GM18867 (cell line): ENCODE results near the gene MBOAT2.
A peak's percentile ranks its signal among the peaks of the same experiment; 100 is the strongest.

Experiments used
- ATAC-seq: cut with Tn5 transposase; IDR thresholded peaks from one replicate; pipeline ENCODE4 v1.9.1; 2021; ENCODE audit warnings: mild to moderate bottlenecking, moderate library complexity; ENCODE audit not compliant: unreplicated experiment

MBOAT2 gene

DNA sequence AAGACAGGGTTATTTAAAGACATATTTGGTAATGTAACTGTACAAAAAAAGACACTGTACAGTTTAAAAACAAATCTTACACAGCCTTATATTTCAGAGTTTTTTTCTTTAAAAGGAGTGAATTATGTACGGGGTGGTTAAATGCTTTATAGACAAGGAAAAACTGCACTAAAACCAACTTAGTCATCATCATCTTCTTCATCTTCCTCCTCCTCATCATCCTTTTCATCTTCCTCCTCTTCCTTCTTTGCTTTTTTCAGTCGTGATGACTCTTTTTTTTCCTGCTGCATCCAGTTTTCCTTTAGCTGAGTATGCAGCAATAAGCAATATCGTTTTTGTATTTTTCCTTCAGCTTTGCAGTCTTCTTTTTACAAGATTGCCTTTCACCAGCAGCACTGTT lies 14.6 kb upstream of the MBOAT2 start:
- no peak for ATAC-seq

DNA sequence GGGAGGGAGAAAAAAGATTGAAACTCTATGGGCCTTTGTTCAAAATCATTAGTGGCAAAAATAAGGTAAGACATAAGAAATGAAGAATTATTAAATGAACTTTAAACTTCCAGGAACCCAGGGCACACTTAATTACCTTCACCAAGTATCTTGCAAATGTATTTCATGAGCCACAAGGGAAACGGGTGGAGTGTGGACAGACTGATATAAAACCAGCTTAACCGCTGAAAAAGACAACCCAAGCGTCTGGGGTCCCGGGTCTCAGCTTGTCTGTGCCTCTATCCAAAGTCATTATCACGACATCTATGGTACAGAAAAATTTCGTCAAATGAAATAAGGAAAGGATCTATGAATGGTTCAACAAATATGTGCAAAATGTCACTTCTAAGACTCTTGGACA lies 13.9 kb upstream of the MBOAT2 start:
- ATAC-seq = no peak

DNA sequence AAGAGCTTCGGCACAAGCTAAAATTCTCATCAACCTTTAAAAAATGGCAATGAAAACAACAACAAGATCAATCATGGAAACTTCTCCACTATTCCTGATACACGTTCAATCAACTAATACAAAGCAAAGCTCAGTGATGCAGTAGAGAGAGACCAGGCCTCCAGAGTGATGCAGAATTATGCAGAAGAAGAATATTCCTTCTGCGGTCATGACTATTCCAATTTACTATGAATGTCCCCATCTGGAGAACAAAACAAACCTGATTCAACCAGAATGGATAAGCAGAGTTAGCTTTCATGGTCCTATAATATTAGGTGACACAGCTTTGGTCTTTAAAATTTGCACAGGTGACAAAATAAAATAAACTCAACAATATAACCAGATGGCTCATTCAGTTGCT lies 12.5 kb upstream of the MBOAT2 start:
- no peak for ATAC-seq

DNA sequence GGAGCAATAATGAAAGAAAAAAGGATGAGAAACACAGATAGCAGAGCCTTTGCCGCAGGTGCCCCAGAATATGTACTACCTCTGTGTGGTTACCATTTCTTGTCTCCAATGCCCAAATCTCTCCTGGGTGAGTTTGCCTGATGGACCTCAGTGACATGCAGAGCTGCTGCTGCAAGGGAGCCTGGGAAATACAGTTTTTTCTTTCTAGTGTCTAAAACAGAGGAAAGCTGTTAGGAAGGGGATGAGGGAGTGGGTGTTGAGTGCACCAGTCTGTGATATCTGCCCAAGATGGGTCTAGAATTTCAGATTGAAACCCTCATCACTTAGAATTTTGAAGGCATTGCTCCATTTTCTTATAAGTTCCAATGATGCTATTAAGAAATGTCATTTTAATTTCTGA lies 9.9 kb upstream of the MBOAT2 start:
- ATAC-seq = no peak

DNA sequence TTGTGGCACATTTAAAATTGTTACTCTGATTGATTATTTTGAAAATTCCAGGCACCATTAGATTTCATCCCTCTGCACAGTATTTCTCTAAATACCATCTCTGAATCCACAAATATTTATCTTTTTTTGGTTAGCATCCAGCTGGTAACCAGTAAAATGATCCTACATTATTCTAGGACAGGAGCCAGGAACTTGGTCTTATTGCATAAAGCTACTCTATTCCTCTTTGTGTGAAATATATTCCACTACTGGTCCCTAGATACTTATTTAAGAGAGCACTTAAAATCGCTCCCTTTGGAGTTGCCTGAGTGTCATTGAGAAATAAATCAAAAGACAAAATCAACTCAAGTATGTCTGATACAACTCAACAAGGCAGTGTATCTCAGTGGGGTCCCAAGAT lies 7.4 kb upstream of the MBOAT2 start:
- ATAC-seq = no peak

DNA sequence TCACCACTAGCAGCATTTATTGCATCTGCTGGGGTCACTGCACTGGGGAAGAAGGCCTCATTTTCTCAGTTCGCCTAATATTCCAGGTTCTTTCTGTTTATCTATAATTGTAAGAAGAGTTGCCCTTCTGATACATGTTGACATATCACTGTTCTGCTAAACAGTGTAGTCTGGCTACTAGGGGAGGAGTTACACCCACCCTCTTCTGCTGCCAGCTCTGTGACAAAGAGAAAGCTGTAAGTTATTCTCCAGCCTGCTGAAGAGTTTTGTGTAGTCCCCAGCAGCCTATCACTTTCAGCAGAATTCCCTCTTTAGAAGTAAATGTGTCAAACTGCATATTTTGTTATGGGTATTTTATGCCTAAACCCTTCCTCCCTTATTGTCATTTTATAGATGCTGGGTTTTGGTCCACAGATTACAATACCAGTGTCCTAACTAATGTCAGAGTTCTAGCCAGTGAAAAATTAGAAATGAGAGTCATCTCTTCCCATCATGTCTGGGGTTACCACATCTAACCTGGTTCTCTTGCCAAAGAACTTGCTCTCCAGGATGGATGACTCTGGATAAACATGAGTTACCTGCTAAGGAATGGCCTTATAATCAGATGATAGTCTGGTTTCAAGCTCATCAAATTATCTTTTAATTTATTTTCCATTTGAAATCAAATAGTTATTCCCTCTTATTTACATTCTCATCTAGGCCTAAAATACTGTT lies 5.6 kb upstream of the MBOAT2 start:
- no peak for ATAC-seq

DNA sequence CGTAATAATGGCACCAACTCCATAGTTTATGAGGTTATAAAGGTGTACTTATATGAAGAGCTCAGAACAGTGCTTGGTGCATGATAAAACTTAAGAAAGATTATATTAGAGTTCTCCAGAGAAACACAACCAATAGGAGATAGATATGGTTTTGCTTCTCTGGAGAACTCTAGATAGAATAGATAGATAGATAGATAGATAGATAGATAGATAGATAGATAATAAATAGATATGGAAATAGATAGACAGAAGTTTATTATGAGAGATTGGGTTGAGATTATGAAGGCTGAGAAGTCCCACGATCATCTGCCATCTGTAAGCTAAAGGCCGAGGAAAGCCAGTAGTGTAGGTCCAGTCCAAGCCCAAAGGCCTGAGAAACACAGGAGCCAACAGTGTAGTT lies 2.9 kb upstream of the MBOAT2 start:
- ATAC-seq = no peak

DNA sequence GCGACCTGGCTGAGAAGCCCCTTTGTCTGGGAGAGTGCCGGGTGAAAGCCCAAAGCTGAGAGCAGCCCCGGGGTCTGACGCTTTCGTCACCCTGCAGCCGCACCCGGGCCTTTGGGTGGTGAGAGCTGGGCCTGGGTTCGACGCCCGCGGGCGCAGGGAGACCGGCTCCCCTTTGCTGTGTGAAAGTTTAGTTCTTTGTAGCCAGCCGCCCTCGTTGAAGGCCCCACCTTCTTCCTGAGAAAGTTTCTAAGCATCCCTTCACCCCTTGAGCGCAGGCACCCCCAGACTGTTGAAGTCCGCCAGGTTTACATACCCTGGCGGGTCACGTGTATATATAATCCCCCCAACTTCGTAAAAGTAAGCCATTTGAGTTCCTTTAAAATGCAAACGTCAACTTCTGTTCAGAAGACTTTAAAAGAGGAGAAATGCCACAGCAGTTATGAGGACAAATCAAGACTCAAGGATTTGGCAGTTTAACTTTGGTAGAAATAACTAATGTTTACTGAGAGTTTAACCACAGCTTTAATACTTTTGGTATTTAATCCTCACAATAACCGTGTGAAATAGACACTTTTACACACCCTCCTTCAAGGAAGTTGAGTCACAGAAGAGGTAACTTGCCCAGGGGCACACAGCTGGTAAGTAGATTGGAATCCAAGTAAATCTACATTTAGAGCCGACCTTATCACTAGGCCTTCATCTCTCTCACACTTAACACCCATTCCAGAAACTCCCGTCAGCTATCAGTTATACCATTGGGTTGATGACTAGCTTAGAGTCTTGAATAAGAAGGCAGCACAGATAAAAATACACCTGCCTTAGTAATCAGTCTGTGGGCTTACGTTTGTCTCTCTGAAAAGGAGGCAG lies 1.1 kb upstream of the MBOAT2 start:
- no peak for ATAC-seq

DNA sequence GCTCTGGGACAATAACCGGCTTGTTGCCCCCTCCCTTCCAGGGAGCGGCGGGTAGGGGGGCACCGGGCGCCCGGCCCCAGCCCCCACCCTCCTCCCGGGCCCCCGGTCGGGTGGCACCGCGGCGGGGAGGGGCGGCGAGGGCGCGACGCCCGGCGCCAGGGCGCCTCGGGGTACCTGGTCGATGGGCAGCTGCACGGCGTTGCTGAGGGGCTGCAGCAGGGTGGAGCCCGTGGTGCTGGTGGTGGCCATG lies 193 bp downstream of the MBOAT2 start:
- ATAC-seq = no peak

DNA sequence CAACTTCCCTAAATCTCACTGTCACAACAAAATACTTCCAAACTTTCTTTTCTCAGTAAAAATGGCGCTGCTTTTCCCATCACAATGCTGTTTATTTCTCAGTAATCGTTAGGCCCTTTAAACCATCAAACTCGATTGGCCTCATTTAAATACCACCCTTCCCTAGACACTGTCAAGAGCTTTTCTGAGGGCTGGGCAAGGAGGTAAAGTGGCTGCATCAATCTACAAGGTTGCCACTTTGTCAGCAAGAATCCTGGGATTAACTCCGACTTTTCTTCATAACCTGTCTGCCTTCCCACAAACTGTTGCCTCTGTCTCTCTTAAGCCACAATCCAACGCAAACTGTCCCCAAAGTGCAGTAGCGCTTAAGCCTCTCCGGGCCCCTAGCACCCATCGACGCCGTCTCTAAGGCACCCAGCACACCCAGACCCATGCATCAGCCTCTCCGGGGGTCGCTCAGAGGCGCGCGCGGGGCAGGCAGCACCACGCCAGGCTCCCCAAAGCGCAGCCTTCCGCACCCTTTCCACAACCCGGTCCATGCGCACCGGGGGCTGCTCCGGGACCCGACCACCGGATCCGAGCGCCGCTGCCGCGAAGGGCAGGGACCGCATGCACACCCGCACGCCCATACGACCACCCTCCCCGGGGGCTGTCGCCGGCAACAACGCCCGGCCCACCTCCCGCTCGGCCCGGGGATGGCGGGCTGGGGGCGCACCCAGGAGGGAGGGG lies 683 bp downstream of the MBOAT2 start:
- ATAC-seq = peak; percentile 6

DNA sequence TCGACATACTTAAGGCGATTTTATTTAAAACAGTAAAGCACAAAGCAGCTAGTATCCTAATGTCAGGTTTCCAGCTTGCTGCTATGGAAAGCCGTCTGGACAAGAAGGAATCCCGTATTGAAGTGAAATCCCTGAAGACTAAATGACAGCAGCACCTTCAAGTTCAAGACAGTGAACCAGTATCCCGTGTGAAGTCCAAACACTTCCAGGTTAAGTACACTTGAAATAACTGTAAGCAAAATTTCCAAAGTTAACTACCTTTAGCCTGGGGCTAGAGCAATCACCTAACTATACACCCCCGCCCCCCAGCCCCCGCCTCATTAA lies 1.2 kb downstream of the MBOAT2 start:
- ATAC-seq = no peak

DNA sequence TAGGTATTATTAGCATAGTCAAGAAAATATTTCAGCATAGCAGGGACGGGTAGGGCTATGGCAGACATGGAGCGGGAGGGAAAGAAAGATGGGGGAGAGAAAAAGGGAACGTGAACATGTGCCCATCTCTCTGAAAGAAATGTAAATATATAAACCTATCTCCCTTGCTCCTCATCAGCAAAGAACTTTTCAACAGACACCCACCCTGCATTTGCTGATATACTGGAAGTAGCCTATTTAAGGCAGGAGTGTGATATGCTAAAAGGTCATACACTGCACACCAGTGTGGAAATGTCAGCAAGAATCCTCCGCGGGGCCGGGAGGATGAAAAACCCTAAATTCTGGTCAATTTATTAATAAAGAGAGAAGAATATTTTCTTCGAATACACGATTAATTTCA lies 1.7 kb downstream of the MBOAT2 start:
- no peak for ATAC-seq

DNA sequence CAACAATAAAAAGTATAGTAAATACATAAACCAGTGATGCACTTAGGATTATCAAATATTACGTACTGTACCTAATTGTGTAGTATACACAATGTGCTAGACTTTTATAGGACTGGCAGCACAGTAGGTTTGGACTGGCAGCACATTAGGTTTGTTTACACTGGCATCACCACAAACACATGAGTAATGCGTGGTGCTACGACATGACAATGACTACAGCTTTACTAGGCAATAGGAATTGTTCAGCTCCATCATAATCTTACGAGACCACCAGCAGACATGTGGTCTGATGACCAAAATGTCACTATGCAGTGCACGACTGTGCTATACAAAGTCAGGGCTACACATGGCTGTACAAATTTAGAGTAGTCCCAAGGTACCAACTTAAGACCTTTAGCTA lies 2.3 kb downstream of the MBOAT2 start:
- no peak for ATAC-seq

DNA sequence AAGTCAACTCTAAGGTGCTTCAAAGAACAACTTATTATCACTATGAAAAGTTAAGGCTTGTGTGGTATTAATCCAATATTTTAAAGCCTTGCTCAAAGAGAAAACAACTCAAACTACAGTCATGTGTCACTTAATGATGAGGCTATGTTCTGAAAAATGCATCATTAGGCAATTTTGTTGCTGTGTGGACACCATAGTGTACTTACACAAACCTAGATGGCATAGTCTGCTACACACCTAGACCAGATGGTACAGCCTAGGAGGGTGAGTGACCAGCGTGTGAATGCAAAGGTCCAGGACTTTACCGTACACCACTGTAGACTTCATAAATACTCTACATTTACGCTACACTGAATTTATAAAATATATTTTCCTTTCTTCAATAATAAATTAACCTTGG lies 3.0 kb downstream of the MBOAT2 start:
- ATAC-seq = no peak

DNA sequence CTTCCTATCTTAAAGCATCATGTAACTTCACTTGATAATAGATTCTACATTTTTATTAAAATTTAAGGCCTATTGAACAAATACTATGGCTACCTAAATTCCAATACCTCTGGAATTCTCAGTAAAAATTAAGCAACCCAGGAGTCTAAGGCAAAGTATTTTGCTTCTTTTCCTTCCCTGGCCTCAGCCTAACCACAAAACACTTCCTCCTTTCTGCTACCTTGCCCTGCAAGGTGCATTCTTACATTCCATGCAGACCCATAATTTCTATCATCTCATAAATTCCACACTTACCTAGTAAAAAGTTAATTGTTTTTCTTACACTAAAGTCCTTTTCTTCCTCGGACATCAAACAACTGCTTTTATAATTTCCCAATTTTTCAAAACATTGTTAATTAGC lies 3.7 kb downstream of the MBOAT2 start:
- ATAC-seq = no peak

DNA sequence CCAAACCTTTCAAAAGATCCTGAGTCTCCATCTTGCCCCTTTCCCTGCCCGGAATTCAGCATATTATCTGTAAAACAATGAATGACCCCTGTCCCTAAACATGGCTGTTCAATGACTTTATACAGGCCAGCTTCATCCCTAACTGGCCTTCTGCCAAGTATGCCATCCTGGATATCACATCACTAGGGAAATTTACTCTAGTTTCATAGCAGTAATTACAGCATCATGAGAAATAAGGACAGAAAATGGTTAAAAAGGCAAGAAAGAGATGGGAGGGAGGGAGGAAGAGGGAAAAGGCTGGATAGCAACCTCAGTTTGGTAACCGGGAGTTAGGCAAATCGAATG lies 4.4 kb downstream of the MBOAT2 start:
- ATAC-seq = no peak

DNA sequence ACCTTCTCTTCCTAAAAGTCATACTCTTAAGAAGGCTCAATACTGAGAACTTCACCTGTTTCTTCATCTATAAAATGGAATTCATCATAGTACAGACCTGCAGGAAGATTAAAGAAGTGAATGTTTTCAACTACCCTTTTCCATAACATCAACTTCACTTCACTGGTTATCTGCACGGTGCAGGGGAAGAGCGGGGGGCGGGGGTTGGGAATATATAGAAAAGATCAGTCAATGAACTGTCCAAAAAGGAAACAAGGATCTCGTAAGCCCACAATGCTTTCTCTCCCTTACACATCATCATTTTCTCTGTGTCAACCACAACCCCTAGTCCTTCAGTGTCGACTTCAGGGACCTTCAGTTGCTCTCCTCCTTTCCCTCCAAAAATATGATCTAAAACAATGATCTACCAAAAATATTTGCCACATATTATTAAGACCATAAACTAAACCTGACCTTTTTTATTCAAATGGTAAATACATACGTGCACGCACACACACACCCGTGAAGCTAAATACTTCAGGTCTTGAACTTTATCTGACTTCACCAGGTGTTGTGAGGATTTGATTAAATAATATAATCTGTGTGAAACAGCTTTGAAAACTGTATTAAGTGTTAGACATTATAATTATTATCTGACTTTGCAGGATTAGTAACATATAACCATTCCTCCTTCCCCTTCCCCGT lies 4.9 kb downstream of the MBOAT2 start:
- ATAC-seq = no peak

DNA sequence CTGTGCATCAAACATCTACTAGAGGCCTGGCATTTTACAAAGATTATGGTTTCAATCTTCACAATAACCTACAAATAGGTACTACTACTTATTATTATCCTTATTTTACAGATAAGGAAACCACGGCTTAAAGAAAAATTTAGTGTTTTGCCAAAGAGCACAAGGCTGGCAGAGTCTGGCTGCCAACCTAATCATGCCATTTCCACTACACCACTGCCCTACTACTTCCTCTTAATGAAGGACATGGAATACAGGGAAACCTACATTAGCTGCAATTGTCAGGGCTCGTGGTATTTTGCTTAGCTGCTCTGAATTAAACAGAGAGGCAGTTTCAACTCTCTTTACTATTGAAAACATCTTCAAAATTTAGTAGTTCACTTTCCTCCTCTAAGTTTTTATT lies 5.9 kb downstream of the MBOAT2 start:
- ATAC-seq = no peak

DNA sequence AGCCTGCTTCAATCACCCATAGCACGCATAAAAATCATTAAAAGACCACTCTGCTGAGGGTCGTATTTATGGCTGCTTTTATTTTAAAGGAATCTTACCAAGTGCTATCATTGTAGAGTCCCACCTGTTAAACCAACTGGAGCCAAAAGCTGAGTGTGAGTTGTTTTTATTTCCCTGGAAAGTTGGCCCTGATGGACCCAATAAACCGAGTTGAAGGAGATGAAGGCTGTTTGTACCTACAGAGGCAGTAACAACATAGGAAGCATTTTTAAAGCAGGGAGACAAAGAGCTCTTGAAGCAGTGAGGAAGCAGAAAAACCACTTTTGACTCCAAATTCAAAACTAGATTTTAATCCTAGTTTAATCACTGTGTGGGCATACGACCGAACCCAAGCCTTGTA lies 6.4 kb downstream of the MBOAT2 start:
- ATAC-seq = no peak

DNA sequence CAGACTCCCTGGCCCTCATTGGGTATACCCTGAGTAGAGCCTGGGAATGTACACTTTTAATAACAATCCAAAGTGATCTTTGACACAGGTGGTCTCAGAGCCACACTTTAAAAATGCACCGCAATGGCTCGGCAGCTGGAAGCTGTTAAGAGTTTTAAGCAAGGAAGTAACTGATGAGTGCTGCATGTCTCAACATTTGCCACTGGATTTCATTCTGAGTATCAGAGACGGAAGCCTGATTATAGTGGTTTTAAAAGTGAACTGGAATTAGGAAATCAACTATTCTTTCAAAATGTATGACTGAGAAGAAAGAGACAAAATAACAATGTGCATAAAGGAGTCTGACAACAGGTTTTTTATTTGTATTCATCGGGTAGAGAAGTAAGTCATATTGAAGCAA lies 7.5 kb downstream of the MBOAT2 start:
- ATAC-seq = no peak

DNA sequence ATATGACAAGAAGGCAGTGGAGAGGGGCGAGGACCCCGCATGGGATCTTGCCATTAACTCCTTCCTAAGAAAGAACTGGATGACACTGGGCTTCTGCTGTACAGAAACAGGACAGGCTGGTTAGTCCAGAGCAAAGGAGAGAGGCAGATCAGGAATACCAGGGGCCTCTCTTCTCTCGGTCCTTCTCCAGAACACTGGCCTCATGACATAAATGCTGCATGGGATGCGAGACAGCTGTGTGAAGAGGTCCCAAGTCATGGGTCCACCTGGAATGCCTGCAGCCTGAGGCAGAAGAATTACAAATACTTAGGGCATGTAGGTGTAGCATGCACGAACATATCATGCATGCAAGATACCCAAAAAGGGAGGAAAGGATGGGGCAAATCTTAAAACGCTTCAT lies 9.1 kb downstream of the MBOAT2 start:
- ATAC-seq = no peak

DNA sequence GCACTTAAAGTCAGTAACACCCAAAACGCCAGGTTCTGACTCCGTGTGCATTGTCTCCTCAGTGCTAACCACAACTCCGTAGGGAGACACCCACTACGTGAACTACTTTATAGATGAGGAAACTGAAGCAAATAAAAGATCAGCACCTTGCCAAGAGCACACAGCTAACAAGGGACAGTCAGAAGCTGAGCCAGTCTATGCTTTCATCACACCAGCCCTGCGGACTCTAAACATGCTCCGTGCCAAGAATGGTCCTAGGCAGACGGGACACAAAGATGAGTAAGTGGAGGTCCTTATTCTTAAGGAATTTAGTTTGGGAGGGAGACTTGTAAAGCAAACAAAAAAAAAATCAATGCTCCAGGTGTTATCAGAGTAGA lies 9.6 kb downstream of the MBOAT2 start:
- no peak for ATAC-seq
